SK-N-MC (cell line): ENCODE results near the gene SAPCD1.

Experiments used
- EZH2 ChIP-seq: fragments of 200-600 bp; sonication (generic); IDR thresholded peaks from one replicate; pipeline ENCODE4 v1.6.1; 2017; ENCODE audit warnings: antibody characterized with exemption
- FOXP2 ChIP-seq: optimal IDR thresholded peaks from 2 replicates; pipeline ENCODE3; 2011; ENCODE audit warnings: mild to moderate bottlenecking, moderate library complexity; ENCODE audit not compliant: insufficient read depth; ENCODE audit errors: extremely low read length, control extremely low read depth
- POLR2AphosphoS5 ChIP-seq: IDR thresholded peaks from 2 replicates; pipeline ENCODE4 v1.6.1; 2012; ENCODE audit warnings: mild to moderate bottlenecking, low read depth, low read length, borderline replicate concordance

GRCh38 chr6:31742894-31743293, 19.6 kb upstream of the SAPCD1 start:
- TF ChIP-seq POLR2AphosphoS5 (no peak), EZH2 (no peak), FOXP2 (no peak)
